D721Med (cell line): ENCODE data around the gene KANSL1.

ENCODE experiments used
- DNase-seq: peaks from one replicate; pipeline ENCODE4 v3.0.0; 2011; ENCODE audit warnings: low spot score; ENCODE audit not compliant: insufficient read length
- FAIRE-seq: peaks from 2 replicates; lab custom pipeline; 2011; peaks lifted over from hg19 to GRCh38; lab: Jason Lieb, UNC
- TF ChIP-seq, protein P1 (sequence below): IDR thresholded peaks from 2 replicates; pipeline ENCODE4 v1.5.1; 2012; ENCODE audit warnings: mild to moderate bottlenecking, control low read depth; ENCODE audit not compliant: insufficient read depth; ENCODE audit errors: missing control alignments

KANSL1 gene

DNA sequence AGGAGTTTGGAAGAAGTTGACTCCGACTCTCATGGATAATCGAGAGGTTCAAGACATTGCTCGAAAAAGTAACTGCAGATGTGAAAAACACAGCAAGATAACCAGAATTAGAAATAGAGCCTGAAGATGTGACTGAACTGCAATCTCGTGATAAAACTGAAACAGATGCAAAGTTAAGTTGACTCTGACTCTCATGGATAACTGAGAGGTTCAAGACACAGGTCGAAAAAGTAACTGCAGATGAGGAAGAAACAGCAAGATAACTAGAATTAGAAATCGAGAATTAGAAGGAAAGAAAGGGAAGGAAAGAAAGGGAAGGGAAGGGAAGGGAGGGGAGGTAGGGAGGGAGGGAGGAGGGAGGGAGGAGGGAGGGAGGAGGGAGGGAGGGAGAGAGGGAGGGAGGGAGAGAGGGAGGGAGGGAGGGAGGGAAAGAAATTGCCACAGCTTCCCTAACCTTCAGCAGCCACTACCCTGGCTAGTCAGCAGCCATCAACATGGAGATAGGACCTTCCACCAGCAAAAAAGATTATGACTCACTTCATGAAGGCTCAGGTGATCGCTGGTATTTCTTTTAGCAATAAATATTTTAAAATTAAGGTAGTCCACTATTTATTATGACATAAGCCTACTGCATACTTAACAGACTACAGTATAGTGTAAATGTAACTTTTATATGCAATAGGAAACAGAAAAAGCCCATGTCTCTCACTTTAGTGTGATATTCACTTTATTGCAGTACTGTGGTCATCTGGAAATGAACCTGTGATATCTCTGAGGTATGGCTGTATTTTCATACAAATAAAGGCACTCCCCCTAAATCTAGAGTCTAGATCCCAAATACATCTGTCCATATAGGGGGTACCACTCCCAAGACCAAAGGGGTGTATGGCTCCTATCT is 68.3 kb downstream of the KANSL1 start:
- FAIRE-seq (no peak), DNase-seq (no peak)
- TF ChIP-seq, protein P1, sequence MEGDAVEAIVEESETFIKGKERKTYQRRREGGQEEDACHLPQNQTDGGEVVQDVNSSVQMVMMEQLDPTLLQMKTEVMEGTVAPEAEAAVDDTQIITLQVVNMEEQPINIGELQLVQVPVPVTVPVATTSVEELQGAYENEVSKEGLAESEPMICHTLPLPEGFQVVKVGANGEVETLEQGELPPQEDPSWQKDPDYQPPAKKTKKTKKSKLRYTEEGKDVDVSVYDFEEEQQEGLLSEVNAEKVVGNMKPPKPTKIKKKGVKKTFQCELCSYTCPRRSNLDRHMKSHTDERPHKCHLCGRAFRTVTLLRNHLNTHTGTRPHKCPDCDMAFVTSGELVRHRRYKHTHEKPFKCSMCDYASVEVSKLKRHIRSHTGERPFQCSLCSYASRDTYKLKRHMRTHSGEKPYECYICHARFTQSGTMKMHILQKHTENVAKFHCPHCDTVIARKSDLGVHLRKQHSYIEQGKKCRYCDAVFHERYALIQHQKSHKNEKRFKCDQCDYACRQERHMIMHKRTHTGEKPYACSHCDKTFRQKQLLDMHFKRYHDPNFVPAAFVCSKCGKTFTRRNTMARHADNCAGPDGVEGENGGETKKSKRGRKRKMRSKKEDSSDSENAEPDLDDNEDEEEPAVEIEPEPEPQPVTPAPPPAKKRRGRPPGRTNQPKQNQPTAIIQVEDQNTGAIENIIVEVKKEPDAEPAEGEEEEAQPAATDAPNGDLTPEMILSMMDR, result no peak

DNA sequence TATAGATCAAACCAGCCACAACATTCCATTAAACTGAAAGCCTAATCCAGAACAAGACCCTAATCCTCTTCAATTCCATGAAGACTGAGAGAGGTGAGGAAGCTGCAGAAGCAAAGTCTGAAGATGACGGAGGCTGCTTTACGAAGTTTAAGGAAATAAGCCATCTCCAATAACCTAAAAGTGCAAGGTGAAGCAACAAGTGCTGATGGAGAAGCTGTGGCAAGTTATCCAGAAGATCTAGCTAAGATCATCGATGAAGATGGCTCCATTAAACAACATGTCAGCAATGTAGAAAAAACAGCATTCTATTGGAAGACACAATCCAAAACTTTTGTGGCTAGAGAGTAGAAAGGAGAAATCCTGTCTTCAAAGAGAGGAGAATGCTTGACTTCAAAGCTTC is 69.6 kb downstream of the KANSL1 start:
- FAIRE-seq (no peak), DNase-seq (no peak)

DNA sequence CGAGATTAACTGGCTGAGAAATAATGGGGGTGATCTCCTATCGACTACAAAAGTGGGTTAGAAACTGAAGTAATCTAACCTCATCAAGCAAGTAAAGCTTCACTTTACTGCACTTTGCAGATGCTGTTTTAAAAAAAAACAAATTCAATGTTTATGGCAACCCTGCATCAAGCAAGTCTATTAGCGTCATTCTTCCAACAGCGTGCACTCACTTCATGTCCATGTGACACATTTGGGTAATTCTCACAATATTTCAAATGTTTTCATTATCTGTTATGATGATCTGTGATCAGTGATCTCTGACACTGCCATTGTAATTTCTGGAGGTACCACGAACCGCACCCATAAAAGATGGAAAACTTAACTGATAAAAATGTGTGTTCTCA is 70.8 kb downstream of the KANSL1 start:
- TF ChIP-seq, protein P1, result no peak
- FAIRE-seq (no peak), DNase-seq (no peak)

More for the DNA sequence above, 69.6 kb downstream of the KANSL1 start:
- TF ChIP-seq, protein P1, result no peak

DNA sequence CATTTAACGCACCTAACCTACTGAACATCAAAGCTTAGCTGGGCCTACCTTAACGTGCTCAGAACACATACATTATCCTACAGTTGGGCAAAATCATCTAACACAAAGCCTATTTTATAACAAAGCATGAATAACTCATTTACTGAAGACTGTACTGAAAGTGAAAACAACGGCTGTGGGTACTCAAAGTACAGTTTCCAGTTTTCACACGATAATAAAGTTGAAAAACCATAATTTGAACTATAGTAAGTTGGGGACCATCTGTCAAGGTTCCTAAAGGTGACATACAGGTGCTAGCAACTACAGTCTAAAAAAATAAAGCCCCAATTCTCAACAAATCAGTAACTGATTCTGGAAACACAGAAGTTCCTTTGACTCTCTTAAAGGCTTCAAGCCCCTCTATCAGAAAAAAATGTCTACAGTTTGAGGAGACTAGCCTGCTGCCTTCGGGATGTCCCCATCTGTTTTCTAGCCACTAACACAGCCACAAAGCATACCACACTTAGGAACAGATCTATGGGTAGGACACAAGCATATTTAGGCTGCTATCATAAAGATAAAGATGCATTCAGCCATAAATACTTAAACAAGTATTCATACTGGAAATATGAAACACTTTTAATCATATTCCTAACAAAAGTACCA is 71.3 kb downstream of the KANSL1 start:
- no peak for DNase-seq
- TF ChIP-seq, protein P1, result no peak
- no peak for FAIRE-seq

DNA sequence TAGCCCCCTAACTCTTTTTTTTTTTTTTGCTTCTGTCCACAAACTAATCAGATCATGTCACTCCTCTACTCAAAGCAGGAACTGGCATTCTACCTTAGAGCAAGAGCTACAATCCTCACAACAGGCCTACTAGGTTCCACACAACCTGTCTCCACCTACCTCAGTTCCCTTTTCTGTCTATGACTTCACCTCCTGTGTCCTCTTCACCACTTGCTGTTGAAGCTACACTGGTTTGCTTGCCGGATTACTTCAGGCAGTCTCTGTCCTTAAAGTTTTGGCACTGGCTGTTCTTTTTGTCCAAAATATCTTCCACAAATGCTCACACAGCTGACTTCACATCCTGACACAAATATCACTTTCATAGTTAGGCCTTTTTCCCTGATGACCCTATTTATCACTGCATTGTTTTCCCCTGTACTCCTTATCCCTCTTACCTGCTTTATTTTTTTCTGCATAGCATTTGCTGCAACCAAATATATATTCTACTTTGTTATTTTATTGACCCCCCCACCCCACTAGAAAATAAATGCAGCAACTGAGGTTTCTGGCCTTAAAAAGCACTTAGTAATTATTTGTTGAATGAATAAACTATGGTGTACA is 72.0 kb downstream of the KANSL1 start:
- FAIRE-seq, result no peak
- DNase-seq, result no peak
- TF ChIP-seq, protein P1, result no peak

DNA sequence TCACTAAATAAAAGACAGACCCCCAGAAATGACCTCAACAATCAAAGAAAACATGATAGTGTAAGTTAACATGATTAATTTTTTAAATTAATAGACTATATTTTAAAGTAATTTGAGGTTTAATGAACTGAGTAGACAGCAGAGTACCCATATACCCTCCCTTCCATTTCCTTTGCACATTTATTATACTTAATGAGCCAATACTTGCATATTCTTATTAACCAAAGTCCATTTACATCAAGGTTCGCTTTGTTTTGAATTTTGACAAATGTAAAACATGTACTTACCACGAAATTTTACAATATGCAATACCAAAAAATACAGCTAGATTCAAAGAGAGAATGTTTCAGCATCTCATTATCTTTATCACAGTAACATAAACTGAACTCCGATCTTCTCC is 72.7 kb downstream of the KANSL1 start:
- TF ChIP-seq, protein P1, result no peak
- DNase-seq (no peak), FAIRE-seq (no peak)
